NCI-H82 treated with DMSO at 0.1 percent for 48 hours (cell line): ENCODE data around the gene PIK3IP1.

Source experiments
- DNase-seq: peaks from one replicate; lab custom pipeline; 2025; ENCODE audit not compliant: unreplicated experiment; lab: John Stamatoyannopoulos, UW

Gene PIK3IP1

GRCh38 chr22:31313366-31314147 is 21.3 kb upstream of the PIK3IP1 start:
- DNase-seq = no peak

- no peak for DNase-seq
Observed at GRCh38 chr22:31308181-31308580, 15.9 kb upstream of the PIK3IP1 start.

- DNase-seq = no peak
Observed at GRCh38 chr22:31305194-31305593, 12.9 kb upstream of the PIK3IP1 start.

- no peak for DNase-seq
Observed at GRCh38 chr22:31302537-31302936, 10.2 kb upstream of the PIK3IP1 start.

- DNase-seq = no peak
Observed at GRCh38 chr22:31302006-31302405, 9.7 kb upstream of the PIK3IP1 start.

GRCh38 chr22:31300896-31301295 is 8.6 kb upstream of the PIK3IP1 start:
- no peak for DNase-seq

- DNase-seq = no peak
Observed at GRCh38 chr22:31295831-31296657, 3.8 kb upstream of the PIK3IP1 start.

GRCh38 chr22:31295360-31295759 is 3.1 kb upstream of the PIK3IP1 start:
- no peak for DNase-seq

GRCh38 chr22:31291481-31292235 is 630 bp downstream of the PIK3IP1 start:
- DNase-seq = no peak

- DNase-seq = peak; percentile 61
Observed at GRCh38 chr22:31290494-31291471, 1.5 kb downstream of the PIK3IP1 start.

- DNase-seq = no peak
Observed at GRCh38 chr22:31289344-31289743, 2.9 kb downstream of the PIK3IP1 start.

- no peak for DNase-seq
Observed at GRCh38 chr22:31288496-31289240, 3.6 kb downstream of the PIK3IP1 start.

- no peak for DNase-seq
Observed at GRCh38 chr22:31287818-31288495, 4.3 kb downstream of the PIK3IP1 start.

GRCh38 chr22:31286360-31287255 is 5.7 kb downstream of the PIK3IP1 start:
- no peak for DNase-seq

- peak; percentile 87 for DNase-seq
Observed at GRCh38 chr22:31284281-31285155, 7.8 kb downstream of the PIK3IP1 start.

- no peak for DNase-seq
Observed at GRCh38 chr22:31282748-31283468, 9.4 kb downstream of the PIK3IP1 start.
